ENCODE measurements around the gene BARHL1.

DNA sequence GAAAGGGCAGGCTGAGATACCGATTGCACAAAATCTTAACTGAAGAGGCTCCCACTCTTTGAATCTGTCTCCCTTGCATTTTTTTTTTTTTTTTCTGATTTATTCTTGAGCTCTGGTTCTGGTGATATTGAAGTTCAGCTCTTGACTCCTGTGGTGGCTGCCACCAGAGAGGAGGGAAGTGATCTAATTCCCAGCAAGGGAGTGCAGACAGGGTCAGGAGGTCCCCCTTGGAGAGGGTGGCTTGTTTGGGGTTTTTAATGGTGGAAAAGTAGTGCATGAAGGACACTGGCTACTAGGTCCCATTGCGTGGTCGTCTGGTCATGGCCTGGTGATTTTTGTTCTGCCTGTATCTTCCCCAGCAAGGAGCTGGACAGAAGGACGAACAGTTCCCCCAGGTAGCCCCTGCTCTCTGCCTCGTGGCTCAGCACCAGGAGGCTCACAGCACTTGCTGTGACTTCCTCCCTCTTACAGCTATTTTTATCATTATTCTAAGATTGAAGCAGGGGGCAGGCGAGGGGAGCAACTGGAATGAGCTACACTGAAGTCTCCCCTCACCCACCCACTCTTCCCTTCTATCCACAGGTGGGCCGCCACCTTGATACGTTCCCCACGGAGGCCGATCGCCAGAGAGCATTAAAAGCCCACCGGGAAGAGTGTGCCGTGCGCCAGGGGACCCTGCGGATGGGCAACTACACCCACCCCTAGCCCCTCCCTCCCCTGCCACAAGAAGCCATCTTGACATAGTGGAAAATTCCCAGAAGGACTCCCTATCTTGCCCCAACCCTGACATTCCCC, 10.4 kb upstream of the BARHL1 start:
- no peak for TF ChIP-seq POLR2A (IDR thresholded peaks at IDR 0.05; ENCODE audit: low read depth)
- no peak for TF ChIP-seq POLR2AphosphoS5 (IDR thresholded peaks at IDR 0.05)
- TF ChIP-seq, protein P1, sequence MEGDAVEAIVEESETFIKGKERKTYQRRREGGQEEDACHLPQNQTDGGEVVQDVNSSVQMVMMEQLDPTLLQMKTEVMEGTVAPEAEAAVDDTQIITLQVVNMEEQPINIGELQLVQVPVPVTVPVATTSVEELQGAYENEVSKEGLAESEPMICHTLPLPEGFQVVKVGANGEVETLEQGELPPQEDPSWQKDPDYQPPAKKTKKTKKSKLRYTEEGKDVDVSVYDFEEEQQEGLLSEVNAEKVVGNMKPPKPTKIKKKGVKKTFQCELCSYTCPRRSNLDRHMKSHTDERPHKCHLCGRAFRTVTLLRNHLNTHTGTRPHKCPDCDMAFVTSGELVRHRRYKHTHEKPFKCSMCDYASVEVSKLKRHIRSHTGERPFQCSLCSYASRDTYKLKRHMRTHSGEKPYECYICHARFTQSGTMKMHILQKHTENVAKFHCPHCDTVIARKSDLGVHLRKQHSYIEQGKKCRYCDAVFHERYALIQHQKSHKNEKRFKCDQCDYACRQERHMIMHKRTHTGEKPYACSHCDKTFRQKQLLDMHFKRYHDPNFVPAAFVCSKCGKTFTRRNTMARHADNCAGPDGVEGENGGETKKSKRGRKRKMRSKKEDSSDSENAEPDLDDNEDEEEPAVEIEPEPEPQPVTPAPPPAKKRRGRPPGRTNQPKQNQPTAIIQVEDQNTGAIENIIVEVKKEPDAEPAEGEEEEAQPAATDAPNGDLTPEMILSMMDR (IDR thresholded peaks at IDR 0.05) = no peak
- TF ChIP-seq EP300 (IDR thresholded peaks at IDR 0.05) = no peak
